IPS DF 6.9 (cell line): ENCODE measurements around the gene E2F6.

Experiments
- DNase-seq: peaks from one replicate; pipeline ENCODE4 v3.0.0-alpha.2; 2013; ENCODE audit warnings: low read depth, low spot score
- H3K27ac ChIP-seq: one replicate; pipeline ENCODE4 v1.5.1; 2013; ENCODE audit warnings: low read length, control low read depth
- H3K27me3 ChIP-seq: 2 replicates; pipeline ENCODE4 v1.6.1; 2013; ENCODE audit warnings: mild to moderate bottlenecking, low read length; ENCODE audit not compliant: control insufficient read depth, insufficient read depth
- H3K36me3 ChIP-seq: 2 replicates; pipeline ENCODE4 v1.6.1; 2013; ENCODE audit warnings: low read length; ENCODE audit not compliant: control insufficient read depth, insufficient read depth
- H3K4me1 ChIP-seq: 2 replicates; pipeline ENCODE4 v1.6.1; 2013; ENCODE audit warnings: low read length; ENCODE audit not compliant: control insufficient read depth, insufficient read depth
- H3K4me3 ChIP-seq: 2 replicates; pipeline ENCODE4 v1.5.1; 2013; ENCODE audit warnings: mild to moderate bottlenecking, low read length
- H3K9me3 ChIP-seq: 2 replicates; pipeline ENCODE4 v1.6.1; 2013; ENCODE audit warnings: low read length, inconsistent platforms; ENCODE audit not compliant: control insufficient read depth, insufficient read depth
- WGBS: extraction: QIAGEN DNeasy Blood & Tissue Kit; methylation state at CpG from one replicate; pipeline ENCODE4 v1.1.7; 2013; ENCODE audit warnings: mixed read lengths, missing lambda C conversion rate; ENCODE audit not compliant: insufficient read length, insufficient coverage; 5-methylcytosine and 5-hydroxymethylcytosine counted together

E2F6 gene

GRCh38 chr2:11430729-11431128 lies 35.2 kb downstream of the E2F6 start:
- H3K27me3 ChIP-seq: no peaks in the 10 kb centered on the region
- H3K4me3 ChIP-seq: no peak overlapping the region
- no peaks in the 10 kb centered on the region for H3K9me3 ChIP-seq
- no peaks in the 10 kb centered on the region for H3K4me1 ChIP-seq
- H3K36me3 ChIP-seq: no peaks in the 10 kb centered on the region
- WGBS: no CpG with 5 or more reads among the region's 5 CpGs
- no peak for DNase-seq
- H3K27ac ChIP-seq: no peak overlapping the region

GRCh38 chr2:11427224-11427623 lies 38.7 kb downstream of the E2F6 start:
- Histone ChIP-seq H3K4me3 (no peak overlapping the region), H3K9me3 (no peaks in the 10 kb centered on the region), H3K27me3 (no peaks in the 10 kb centered on the region), H3K27ac (no peak overlapping the region), H3K36me3 (no peaks in the 10 kb centered on the region), H3K4me1 (no peaks in the 10 kb centered on the region)
- no peak for DNase-seq

GRCh38 chr2:11422901-11423435 lies 43.0 kb downstream of the E2F6 start:
- no peaks in the 10 kb centered on the region for H3K36me3 ChIP-seq
- H3K27me3 ChIP-seq: no peaks in the 10 kb centered on the region
- no peak overlapping the region for H3K27ac ChIP-seq
- no peaks in the 10 kb centered on the region; the same call in 1 of the 2 replicates for H3K9me3 ChIP-seq
- no peak overlapping the region for H3K4me3 ChIP-seq
- no CpG with 5 or more reads among the region's 4 CpGs for WGBS
- H3K4me1 ChIP-seq: no peaks in the 10 kb centered on the region
- no peak for DNase-seq

GRCh38 chr2:11422491-11422865 lies 43.5 kb downstream of the E2F6 start:
- H3K36me3 ChIP-seq: no peaks in the 10 kb centered on the region
- H3K27ac ChIP-seq: no peak overlapping the region
- H3K4me3 ChIP-seq: no peak overlapping the region
- H3K4me1 ChIP-seq: no peaks in the 10 kb centered on the region
- DNase-seq: no peak
- H3K27me3 ChIP-seq: no peaks in the 10 kb centered on the region
- H3K9me3 ChIP-seq: no peaks in the 10 kb centered on the region; the same call in 1 of the 2 replicates
- no CpG with 5 or more reads among the region's 5 CpGs for WGBS

DNA sequence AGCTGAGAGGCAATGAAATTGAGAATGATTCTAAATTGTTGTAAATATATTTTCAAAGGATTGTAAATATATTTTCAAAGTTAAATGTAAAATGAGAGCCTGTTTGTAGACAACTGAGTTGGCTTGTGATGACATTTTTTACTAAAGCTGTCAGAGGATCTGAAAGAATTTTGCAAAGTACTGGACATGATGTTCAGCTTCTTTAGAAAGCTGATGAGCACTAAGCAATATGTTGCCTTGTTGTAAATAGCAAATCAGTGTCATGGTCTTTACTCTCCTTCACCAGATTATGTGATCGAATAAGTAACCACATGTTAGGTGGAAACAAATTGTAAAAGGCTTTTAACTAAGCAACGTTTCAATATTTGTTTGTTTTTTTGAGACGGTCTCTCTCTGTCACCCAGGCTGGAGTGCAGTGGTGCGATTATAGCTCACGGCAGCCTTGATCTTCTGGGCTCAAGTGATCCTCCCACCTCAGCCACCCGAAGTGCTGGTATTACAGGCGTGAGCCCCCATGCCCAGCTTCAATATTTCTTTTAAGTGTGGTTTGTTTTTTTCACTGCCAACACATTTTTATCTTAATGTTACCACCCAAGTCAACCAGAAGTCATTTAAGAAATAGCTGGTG lies 44.0 kb downstream of the E2F6 start:
- Histone ChIP-seq H3K27ac (no peak overlapping the region), H3K36me3 (no peaks in the 10 kb centered on the region), H3K4me1 (no peaks in the 10 kb centered on the region), H3K9me3 (no peaks in the 10 kb centered on the region; the same call in 1 of the 2 replicates), H3K4me3 (no peak overlapping the region), H3K27me3 (no peaks in the 10 kb centered on the region)
- no CpG with 5 or more reads among the region's 7 CpGs for WGBS
- no peak for DNase-seq

DNA sequence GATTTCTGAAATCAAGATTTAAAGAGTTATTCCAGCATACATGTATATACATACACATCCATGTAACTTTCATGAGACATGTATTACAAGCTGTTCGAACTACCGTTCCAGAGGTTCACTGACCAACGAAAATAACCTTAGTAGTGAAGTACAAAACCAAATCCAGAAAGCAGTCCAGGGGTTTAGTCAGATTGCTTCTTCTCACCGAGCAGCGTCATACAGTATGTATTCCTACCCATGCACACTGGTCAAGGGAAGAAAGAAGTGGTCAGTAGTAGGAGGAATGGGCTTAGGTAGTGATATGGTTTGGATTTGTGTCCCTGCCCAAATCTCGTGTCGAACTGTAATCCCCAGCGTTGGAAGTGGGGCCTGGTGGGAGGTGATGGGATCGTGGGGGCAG lies 45.3 kb downstream of the E2F6 start:
- Histone ChIP-seq H3K9me3 (no peaks in the 10 kb centered on the region; the same call in 1 of the 2 replicates), H3K36me3 (no peaks in the 10 kb centered on the region), H3K4me3 (no peak overlapping the region), H3K27ac (no peak overlapping the region), H3K27me3 (no peaks in the 10 kb centered on the region), H3K4me1 (no peaks in the 10 kb centered on the region)
- no peak for DNase-seq
- WGBS: no CpG with 5 or more reads among the region's 9 CpGs

DNA sequence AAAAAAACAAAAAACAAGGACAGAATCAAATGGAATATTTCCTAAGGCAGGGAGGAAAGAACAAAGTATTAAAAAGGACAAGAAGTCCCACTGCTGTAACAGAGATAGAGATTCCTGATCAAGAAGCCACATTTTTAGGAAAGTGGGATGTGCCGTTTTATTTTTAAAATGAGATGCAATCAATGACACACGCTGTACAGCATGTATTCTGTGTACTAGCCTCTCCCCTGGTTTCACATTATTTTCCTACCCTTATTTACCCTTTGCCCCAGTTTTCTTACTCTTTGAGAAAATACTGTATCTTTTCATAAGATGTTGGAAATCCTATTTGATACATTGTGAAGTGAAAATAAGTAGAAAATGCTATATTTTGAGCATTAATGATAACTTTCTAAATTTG lies 45.8 kb downstream of the E2F6 start:
- Histone ChIP-seq H3K36me3 (no peaks in the 10 kb centered on the region), H3K27me3 (no peaks in the 10 kb centered on the region), H3K4me3 (no peak overlapping the region), H3K4me1 (no peaks in the 10 kb centered on the region), H3K9me3 (no peaks in the 10 kb centered on the region; the same call in 1 of the 2 replicates), H3K27ac (no peak overlapping the region)
- no peak for DNase-seq
- no CpG with 5 or more reads among the region's 2 CpGs for WGBS

GRCh38 chr2:11419781-11420180 lies 46.2 kb downstream of the E2F6 start:
- WGBS: no CpG with 5 or more reads among the region's 8 CpGs
- H3K4me1 ChIP-seq: no peaks in the 10 kb centered on the region
- no peak overlapping the region for H3K4me3 ChIP-seq
- no peaks in the 10 kb centered on the region for H3K27me3 ChIP-seq
- H3K36me3 ChIP-seq: no peaks in the 10 kb centered on the region
- DNase-seq: no peak
- H3K9me3 ChIP-seq: no peaks in the 10 kb centered on the region; the same call in 1 of the 2 replicates
- no peak overlapping the region for H3K27ac ChIP-seq

DNA sequence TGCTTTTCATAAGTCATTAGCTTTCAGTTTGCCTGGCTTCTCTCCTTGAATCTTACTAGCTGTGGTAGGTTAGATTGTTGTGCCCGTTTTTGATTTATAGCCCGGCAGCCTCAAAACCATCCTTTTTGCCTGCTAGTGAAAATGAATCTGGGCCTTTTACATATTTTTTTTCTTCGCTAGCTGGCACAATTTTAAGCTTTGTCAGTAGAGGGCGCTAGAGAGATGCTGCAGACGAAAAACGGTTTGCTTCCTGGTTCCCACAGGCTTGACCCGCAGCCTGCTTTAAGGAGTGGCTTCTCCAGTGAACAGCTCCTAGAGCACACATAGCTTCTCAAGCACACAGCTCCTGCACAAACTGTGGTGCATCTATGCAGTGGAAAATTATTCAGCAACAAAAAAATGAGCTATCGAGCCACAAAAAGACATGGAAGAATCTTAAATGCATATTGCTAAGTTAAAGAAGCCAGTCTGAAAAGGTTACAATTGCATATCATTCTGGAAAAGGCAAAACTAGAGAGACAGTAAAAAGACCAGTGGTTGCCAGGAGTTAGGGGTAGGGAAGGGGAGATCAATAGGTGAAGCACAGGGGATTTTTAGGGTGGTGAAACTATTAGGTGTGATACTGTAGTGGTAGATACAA lies 47.9 kb downstream of the E2F6 start:
- H3K36me3 ChIP-seq: no peaks in the 10 kb centered on the region
- H3K27ac ChIP-seq: no peak overlapping the region
- no peak for DNase-seq
- H3K9me3 ChIP-seq: no peaks in the 10 kb centered on the region; the same call in 1 of the 2 replicates
- no peak overlapping the region for H3K4me3 ChIP-seq
- H3K27me3 ChIP-seq: no peaks in the 10 kb centered on the region
- no CpG with 5 or more reads among the region's 8 CpGs for WGBS
- no peaks in the 10 kb centered on the region for H3K4me1 ChIP-seq

- Histone ChIP-seq H3K36me3 (no peaks in the 10 kb centered on the region), H3K27me3 (no peaks in the 10 kb centered on the region), H3K4me1 (no peaks in the 10 kb centered on the region), H3K27ac (no peak overlapping the region), H3K4me3 (no peak overlapping the region), H3K9me3 (no peaks in the 10 kb centered on the region; the same call in 1 of the 2 replicates)
- no peak for DNase-seq
- no CpG with 5 or more reads among the region's 2 CpGs for whole genome bisulfite sequencing
Observed at GRCh38 chr2:11416931-11417330, 49.0 kb downstream of the E2F6 start.

GRCh38 chr2:11416186-11416585 lies 49.8 kb downstream of the E2F6 start:
- Histone ChIP-seq H3K4me1 (no peaks in the 10 kb centered on the region), H3K27ac (no peak overlapping the region), H3K4me3 (no peak overlapping the region), H3K36me3 (no peaks in the 10 kb centered on the region), H3K27me3 (no peaks in the 10 kb centered on the region), H3K9me3 (no peaks in the 10 kb centered on the region; the same call in 1 of the 2 replicates)
- no peak for DNase-seq
- no CpG with 5 or more reads among the region's 2 CpGs for WGBS
